Pancreas (tissue), 10 donors: Measurements from ENCODE around the gene OGA. TPM values are rescaled to one million over a fixed set of nuclear protein-coding genes. Genes with fewer than 3 reads are reported as not detected.

ENCODE experiments used
- ATAC-seq, 4 donors: fragments of 200-7000 bp; cut with Tn5 transposase; one replicate each; pipeline versions ENCODE4 v1.8.0 to v1.9.1; 2020; ENCODE audit warnings: mild to moderate bottlenecking in 4 of 4, moderate library complexity in 4 of 4
- DNase-seq, 6 donors: peaks; one replicate each; pipeline ENCODE4 v3.0.0-alpha.2; 2020
- FAIRE-seq: peaks from 2 replicates; lab custom pipeline; 2012; peaks lifted over from hg19 to GRCh38; lab: Jason Lieb, UNC
- H3K27ac ChIP-seq, 4 donors: fragments of 200-600 bp; sonication (generic); 1 replicate in 3 of 4; 2 replicates in 1 of 4; pipeline versions ENCODE4 v1.5.0 to v1.8.0; 2020
- H3K27me3 ChIP-seq, 4 donors: fragments of 200-600 bp; one replicate each; pipeline ENCODE4 v1.8.0; 2021
- H3K36me3 ChIP-seq, 3 donors: fragments of 200-600 bp; sonication (generic) in 1 of 3; one replicate each; pipeline versions ENCODE4 v1.5.0 to v1.8.0; 2020 to 2021
- H3K4me1 ChIP-seq, 3 donors: fragments of 200-600 bp; one replicate each; pipeline ENCODE4 v1.8.0; 2021
- H3K4me3 ChIP-seq, 4 donors: fragments of 200-600 bp; sonication (generic) in 2 of 4; one replicate each; pipeline versions ENCODE4 v1.5.0 to v1.8.0; 2020 to 2021
- H3K9me3 ChIP-seq, 4 donors: fragments of 200-600 bp; one replicate each; pipeline ENCODE4 v1.8.0; 2021
- WGBS, 2 donors: extraction: QIAGEN DNeasy Blood & Tissue Kit; methylation state at CpG; one replicate each; pipeline ENCODE4 v1.1.7; 2013; 5-methylcytosine and 5-hydroxymethylcytosine counted together
- intact Hi-C, 3 donors: fragments of 100-400 bp; cut with DNase I; formaldehyde crosslinking; loops; one replicate each; pipeline versions ENCODE4 v1.11.1 to v1.14.2; 2022
- polyA plus RNA-seq, 2 donors: library from polyadenylated mRNA; stranded (reverse); fragments of 200-250 nt; gene quantifications; one replicate each; pipeline ENCODE4 v1.2.3, GENCODE V29; 2013
- total RNA-seq, 6 donors: library from RNA; stranded (reverse); fragmentation: NEBNext Ultra II Directional in 4 of 6; extraction: Animal tissue kit (Norgen Biotek cat#: 25700) in 4 of 6; gene quantifications; one replicate each; pipeline versions ENCODE4 v1.2.1 to v1.2.4, GENCODE V29; 2021 to 2023
- TF ChIP-seq, protein P1 (sequence below), 4 donors: fragments of 200-600 bp; sonication (generic) in 3 of 4; IDR thresholded peaks; one replicate each; pipeline versions ENCODE4 v1.5.0 to v1.8.0; 2021; ENCODE audit warnings: antibody characterized with exemption in 4 of 4
- donor health status: healthy with polysubstance abuse.
- donor health status: DM: no; HTN: no; CAD: no; lungs with moderate emphysema.
- donor health status: DM: no; HTN: no; CAD: no.
- donor health status: control.
- donor health status: control.
- donor health status: Bipolar disorder and iron deficiency.
- donor health status: DM: yes; HTN: yes; CAD: no.
- donor health status: DM: no; HTN: no; CAD: no.
- donor health status: DM: no; HTN: no; CAD: no.
- donor health status: DM: yes; HTN: yes; CAD: no.

OGA gene
- total and polyA plus RNA-seq, 8 donors = 29.3 to 57.3 (median 32.2) TPM

DNA sequence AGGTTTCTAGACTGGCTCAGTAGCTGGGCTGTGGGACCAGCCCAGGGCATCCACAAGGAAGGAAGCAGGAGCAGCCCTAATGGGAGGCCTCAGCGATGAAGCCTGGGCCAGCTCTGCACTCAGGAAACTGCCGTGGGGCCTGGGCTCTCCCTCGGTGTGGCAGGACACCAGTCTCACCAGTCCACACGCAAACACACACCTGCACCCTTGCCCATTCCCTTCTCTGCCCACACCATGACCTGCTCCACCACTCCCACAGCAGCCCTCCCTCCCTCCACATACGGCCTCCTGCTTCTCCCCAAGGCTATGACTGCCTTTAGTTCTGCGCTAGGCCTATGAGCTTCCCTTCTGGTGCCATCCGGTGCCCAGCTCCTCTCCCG is 49.5 kb downstream of the OGA start:
- WGBS, 2 donors = 72 to 90% methylated on average over 5 to 8 of the region's 8 CpGs
- no peak for FAIRE-seq
- TF ChIP-seq, protein P1, sequence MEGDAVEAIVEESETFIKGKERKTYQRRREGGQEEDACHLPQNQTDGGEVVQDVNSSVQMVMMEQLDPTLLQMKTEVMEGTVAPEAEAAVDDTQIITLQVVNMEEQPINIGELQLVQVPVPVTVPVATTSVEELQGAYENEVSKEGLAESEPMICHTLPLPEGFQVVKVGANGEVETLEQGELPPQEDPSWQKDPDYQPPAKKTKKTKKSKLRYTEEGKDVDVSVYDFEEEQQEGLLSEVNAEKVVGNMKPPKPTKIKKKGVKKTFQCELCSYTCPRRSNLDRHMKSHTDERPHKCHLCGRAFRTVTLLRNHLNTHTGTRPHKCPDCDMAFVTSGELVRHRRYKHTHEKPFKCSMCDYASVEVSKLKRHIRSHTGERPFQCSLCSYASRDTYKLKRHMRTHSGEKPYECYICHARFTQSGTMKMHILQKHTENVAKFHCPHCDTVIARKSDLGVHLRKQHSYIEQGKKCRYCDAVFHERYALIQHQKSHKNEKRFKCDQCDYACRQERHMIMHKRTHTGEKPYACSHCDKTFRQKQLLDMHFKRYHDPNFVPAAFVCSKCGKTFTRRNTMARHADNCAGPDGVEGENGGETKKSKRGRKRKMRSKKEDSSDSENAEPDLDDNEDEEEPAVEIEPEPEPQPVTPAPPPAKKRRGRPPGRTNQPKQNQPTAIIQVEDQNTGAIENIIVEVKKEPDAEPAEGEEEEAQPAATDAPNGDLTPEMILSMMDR (IDR thresholded peaks at IDR 0.05) = no peak
- no peaks in the 10 kb centered on the region for H3K4me1 ChIP-seq
- no peaks in the 10 kb centered on the region for H3K9me3 ChIP-seq
- ATAC-seq = no peak
- intact Hi-C loops = no loop called here
- H3K27me3 ChIP-seq = peaks cover 0 to 12% (median 0%) of the 10 kb centered on the region in 4 donors
- no peak for DNase-seq
- H3K4me3 ChIP-seq = no peak overlapping the region
- H3K27ac ChIP-seq = no peak overlapping the region
- no peaks in the 10 kb centered on the region for H3K36me3 ChIP-seq

DNA sequence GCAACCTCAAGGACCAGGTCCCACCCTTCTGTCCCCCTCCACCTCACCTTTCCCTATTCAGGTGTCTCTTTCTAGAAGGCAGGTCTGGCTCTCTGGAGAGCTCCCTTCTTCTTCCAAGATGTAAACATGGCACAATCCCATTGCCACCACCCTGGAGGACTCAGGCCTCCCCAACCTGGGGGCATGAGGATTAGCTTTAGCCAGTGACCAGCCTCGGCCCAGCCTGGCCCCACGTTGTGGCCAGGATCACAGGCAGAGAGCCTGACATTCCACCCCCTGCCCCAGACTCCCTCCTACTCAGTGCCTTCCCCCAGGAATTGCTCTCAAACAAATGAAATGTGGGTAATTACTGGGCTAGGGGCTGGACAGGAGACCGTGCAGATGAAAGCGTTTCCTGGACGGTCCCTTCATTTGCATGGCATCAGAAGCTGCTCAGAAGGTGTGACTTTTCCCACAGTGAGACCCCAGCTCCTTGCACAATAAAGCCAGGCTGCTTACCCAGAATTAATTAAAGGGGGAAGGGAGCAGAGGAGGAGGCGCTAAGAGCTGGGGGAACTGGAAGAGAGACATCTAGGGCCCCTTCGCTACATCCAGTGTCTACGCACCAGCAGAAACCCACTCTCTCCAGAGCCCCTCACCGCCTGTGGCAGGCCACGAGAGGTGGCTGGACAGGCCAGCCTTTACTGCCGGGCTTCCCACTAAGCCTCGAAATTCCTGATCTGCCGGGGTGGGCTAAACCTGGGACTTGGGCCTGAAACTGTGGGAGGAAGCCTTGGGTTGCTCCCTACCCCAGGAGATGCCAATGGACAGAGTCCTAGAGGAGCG is 50.1 kb downstream of the OGA start:
- Histone ChIP-seq H3K27ac (no peak overlapping the region), H3K27me3 (peaks cover 0 to 8% (median 0%) of the 10 kb centered on the region in 4 donors), H3K36me3 (no peaks in the 10 kb centered on the region), H3K4me1 (no peaks in the 10 kb centered on the region), H3K9me3 (no peaks in the 10 kb centered on the region), H3K4me3 (no peak overlapping the region)
- 59 to 64% methylated on average over 14 of the region's 14 CpGs for WGBS, 2 donors
- TF ChIP-seq, protein P1 (IDR thresholded peaks at IDR 0.05) = no peak
- DNase-seq (no peak), ATAC-seq (no peak), FAIRE-seq (no peak)
- intact Hi-C loops = no loop called here

DNA sequence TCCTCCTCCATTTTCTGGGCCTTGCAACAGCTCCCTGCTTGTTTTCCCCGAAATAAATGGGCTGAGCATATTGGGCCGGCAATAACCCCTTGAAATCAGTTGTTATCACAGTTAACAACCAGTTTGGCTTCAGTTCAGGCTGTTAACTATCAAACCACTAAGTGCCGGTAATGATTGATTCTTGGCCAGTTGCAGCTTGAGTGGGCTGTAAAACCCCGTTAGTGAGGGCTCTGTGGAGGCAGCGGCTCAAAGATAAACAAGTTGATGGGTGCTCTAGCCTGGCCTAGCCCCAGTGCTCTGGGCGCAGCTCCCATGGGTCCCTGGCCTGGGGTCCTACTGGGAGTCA is 50.7 kb downstream of the OGA start:
- H3K27me3 ChIP-seq = peaks cover 0 to 2% (median 0%) of the 10 kb centered on the region in 4 donors
- no peak overlapping the region for H3K27ac ChIP-seq
- TF ChIP-seq, protein P1 (IDR thresholded peaks at IDR 0.05) = no peak
- no peak overlapping the region for H3K4me3 ChIP-seq
- 38 to 41% methylated on average over 6 of the region's 6 CpGs for WGBS, 2 donors
- H3K9me3 ChIP-seq = no peaks in the 10 kb centered on the region
- H3K36me3 ChIP-seq = no peaks in the 10 kb centered on the region
- DNase-seq = no peak
- no peak for FAIRE-seq
- no peak for ATAC-seq
- no peaks in the 10 kb centered on the region for H3K4me1 ChIP-seq
- intact Hi-C loops = no loop called here

DNA sequence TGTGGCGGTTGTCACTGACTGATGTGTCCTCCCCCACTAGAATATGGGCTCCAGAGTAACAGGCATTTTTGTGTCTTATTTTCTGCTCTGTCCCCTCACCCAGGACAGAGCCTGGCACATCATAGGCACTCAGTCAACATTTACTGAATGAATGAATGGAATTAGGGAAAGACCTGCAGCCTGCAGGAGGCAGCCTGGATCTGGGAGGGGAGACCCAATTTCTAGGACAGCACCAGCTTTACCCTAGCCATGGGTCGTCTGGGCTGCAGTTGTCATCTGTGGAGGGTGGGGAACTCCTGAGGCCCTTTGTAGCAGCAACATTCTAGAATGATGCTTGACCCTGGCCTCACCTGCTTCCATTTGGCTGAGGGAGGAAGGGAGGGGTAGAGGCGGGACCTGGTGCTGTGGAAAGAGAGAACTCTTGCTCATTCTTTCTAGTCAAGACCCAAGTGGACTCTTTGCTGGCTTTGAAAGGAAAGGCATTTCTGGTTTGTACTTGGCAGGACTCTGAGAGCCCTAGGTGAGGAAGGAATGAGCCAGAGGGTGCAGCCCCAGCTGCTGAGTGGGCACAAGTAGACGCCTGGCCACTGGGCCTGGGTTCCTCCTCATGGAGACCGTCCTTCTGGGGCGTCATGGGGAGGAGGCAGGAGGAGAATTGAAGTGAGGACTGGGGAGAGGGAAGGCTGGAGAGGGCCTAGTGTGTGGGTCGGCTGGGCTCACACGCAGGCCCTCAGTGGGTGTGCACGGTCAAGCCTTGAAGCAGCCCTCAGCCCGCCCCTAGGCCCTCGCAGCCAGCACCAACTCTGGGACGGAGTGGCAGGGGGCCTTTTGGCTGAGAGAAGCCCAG is 51.3 kb downstream of the OGA start:
- no peaks in the 10 kb centered on the region for H3K9me3 ChIP-seq
- DNase-seq (no peak), ATAC-seq (no peak), FAIRE-seq (no peak)
- WGBS, 2 donors = 73 to 82% methylated on average over 12 of the region's 12 CpGs
- no peak overlapping the region for H3K27ac ChIP-seq
- TF ChIP-seq, protein P1 (IDR thresholded peaks at IDR 0.05) = no peak
- H3K4me3 ChIP-seq = no peak overlapping the region
- H3K27me3 ChIP-seq = no peaks in the 10 kb centered on the region
- H3K4me1 ChIP-seq = no peaks in the 10 kb centered on the region
- intact Hi-C loops = no loop called here
- no peaks in the 10 kb centered on the region for H3K36me3 ChIP-seq
